Measurements from ENCODE around the gene TMEM63C.
A peak's percentile ranks its signal among the peaks of the same experiment; 100 is the strongest.

Gene TMEM63C

DNA sequence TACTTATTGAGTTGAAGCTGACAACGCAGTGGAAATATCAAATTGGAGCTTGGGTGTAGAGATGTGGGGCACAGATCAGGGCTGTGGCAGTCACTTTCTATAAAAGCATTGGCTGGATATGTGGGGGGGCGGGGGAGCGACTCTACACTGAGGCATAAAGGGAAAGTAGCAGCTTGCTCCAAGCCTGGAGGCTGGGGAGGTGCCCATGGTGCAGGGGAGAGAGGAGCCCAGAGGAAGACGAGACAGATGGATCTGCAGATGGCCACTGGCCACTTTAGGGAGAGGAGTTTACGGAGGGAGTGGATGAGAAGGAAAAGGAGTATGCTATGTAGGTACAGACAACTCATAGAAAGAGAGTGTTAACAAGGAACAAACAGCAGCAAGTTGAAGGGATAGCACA lies 102.9 kb downstream of the TMEM63C start:
- DNase-seq = no peak

DNA sequence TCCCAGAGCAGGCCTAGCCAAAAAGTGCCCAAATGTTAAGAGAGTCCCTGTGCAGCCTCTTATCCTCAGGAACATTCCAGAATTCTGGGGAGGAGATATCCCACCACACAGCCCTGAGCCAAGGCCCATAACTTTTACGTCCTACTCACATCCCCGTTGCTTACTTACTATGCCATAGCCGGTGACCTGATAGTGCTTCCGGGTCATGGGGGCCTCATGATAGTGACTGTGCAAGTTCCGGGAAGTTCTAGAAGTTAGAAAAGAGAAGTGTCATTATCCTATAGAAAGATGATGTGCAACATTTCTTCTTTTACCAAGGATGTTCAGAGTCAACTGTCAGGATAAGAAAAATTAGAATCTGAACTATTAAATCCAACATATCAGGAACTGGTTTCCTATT lies 105.0 kb downstream of the TMEM63C start:
- no peak for DNase-seq

DNA sequence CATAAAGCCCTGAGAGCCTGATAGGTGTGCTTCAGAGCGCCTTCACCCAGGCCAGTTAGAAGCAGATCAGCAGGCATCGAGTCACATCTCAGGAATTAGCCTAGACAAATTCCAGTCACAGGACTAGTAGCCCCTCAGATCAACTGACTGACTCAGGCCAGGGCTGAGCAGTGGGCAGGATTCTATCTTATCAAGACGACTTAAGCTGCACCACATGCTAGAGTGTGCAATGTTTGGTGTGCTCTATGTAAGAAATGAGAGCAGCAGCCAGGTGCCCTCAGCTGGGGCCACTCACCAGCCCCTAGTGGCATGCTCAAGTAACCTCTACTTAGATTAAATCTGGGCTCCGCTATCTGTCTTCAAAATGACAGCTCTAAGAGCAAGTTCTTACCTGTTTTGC lies 109.1 kb downstream of the TMEM63C start:
- no peak for DNase-seq

DNA sequence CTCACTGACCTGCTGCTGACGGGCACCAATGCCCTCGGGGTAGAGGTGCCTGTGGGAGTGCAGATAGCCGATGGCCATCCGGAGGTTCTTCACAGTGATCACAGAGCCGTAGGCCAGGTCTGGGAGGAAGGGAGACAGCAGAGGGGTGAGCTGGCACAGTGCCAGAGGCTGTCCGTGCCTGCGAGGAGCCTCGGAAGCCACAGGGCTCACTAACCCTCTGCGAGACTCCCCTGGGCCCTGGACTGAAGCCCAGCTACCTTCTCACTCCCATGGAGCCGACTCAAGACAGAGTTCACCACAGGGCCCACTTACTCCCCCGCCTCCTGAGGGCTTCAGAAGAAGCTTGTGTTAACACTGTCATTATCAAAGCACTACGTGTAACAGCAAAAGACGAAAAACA lies 114.6 kb downstream of the TMEM63C start:
- no peak for DNase-seq

DNA sequence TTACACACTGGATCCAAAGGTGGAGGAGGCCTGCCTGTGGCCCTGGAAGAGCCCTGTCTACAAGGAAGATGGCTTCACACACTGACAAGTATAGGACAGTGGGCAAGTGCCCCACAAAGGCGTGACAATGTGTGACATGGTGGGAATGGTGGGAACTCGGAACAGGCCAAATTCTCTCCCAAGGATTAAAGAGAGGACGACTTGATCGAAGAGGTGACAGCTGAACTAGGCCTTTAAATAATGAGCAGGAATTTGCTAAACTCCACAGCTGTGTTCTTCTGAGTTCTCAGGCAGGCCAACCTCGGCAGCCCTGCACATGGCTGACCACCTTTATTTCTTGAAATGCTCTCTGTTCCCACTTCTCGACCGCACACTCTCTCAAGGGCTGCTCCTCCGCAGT lies 115.3 kb downstream of the TMEM63C start:
- no peak for DNase-seq

DNA sequence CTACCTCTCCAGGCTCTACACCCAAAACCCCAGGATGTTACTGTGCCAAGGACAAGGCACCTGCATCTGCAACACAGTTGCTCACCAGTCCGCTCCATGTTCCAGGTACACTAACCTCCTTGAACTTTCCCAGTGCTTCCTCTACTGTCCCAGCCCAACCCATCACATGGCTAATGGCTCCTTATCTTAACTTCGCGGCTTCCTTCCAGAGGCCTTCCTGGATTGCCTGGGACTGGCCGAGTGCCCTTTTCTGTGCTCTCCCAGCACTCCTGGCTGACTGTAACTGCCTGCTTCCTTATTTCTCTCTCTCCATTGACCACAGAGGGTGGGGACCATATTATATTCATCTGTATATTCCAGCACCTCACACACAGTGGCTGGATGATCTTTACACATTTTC lies 118.2 kb downstream of the TMEM63C start:
- DNase-seq = no peak

DNA sequence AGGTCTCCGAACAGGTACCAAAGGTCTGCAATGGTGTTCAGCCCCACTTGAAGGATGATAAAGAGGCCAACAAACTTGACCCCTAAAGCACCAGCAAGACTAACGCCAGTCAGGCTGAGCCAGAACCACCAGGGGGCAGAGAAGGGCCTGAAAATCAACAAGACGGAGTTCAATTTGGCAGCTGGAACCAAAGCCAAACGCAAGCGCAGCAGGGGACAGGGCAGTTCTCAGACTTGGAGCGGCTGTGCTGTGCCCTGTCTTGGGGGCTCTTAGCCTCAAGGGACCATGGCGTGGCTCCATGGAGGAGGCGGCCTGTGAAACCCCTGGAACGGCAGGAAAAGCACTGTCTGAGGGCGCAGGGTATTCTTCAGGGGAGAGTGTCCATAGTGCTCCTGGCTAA lies 119.5 kb downstream of the TMEM63C start:
- peak; percentile 53 for DNase-seq

DNA sequence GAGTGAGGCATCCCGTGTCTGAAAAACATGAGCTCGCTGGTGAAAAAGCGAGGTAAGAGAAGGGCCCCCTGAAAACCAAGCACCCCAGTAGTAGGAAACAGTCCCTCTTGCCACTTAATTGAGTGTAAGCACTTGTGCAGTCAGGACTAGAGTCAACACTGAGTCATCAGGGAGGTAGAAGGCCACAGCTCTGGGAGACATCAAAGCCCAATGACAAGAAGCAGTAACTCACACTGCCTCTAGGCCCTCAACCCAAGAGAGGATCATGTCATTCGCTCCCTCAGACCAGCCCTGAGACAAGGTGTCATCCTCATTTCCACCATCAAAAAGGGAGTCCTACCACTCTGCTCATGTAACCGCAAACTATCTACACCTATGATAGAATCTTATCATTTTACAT lies 121.3 kb downstream of the TMEM63C start:
- DNase-seq = no peak

DNA sequence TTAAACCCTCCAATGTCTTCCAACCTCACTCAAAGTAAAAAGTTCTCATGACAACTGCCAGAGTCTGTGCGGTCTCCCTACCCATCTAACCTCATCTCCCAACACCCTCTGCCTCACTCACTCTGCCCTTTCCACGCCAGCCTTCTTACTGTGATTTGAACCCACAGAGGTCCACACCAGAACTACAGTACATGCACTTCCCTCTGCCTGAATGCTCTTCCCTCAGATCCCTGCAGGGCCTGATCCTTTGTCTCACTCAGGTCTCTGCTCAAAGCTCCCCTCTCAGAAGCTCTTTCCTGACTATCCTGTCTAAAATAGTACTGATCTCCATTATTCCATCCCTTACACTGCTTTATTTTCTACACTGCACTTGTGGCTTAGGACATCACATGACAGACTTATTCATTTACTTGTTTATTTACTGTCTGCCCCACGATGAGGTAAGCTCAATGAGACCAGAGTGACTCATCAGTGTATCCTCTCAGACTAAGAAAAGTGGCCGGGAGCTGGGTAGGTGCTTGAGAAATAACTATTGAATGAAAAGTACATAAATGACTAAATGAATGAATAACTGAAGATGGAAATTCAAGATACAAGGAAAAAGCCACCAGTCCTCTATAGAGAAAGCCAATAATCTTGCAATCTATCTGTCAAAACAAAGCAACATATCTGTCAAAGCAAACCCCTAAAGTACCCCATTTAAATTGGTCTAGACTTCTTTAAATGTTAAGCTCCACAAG lies 122.0 kb downstream of the TMEM63C start:
- no peak for DNase-seq

DNA sequence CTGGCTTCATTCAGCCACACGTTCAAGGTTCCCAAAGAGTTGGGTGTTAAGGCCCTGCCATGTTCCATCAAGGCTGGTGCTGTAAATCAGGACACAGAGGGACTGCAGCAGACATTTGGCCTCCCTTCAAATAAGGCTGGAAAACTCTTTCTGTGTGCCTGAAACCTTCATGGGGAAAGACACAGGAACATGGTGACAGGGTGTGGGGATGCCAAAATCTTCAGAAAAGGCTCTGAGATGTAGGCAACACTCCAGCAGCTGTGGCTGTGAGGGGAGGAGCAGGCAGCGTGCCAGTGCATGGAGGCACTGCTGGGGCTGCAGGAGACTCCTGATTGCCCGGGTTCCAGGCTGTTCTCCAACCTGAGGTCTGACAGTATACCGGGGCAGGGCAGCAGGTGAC lies 124.1 kb downstream of the TMEM63C start:
- DNase-seq = no peak

DNA sequence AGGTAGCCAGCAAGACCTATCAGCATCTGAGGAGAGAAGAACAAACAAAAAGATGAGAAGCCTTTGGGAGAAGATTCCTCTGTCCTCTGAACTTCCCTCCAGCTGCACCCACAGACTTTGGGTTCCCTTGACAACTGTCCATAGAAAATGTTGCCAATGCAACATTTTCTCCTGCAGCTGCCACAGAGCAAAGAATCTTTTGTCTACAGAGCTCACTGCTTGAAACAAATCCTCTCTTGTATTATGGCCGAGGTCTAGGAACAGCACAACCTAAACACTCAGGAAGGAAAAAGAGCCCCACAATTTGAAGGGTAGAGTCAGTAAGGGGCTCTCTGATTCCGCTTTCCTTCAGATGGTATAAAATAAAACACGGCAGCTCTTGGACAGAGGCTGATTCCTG lies 124.8 kb downstream of the TMEM63C start:
- no peak for DNase-seq

DNA sequence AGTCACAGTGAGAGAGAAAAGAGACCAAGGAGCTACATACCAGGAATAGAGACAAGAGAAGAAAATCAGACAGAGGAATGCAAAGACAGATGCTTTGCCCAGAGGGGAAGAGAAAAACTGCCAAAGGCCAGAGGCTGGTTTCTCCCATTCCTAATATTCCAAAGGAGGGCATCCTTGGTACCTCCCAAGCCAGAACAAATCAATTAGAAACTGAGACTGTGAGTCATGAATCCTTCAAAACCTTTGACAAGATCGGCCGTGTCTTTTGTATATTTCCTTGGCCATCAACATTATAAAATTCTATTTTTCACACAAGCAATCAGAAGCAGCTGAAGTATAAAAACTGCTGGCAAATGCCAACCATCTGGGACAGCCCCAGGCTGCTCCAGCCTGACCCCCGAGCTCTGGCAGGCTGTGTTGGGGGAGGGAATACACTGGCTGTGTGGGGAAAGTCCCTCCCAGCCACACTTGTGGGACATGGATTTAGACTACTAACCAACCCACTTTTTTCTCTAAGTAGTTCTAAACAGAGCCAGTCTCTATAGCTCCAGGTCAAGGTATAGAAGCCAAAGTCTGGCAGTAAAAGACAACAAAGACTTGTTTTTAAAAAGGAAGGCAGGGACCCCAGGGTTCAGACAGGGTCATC lies 125.4 kb downstream of the TMEM63C start:
- DNase-seq = no peak

Measured in activated T-cell treated with anti-CD3 and anti-CD28 coated beads, Interleukin-2, amount 50 U/mL, for 1 hour (primary cell).